Testis (tissue), 3 donors: ENCODE measurements around the gene KIT. TPM values are rescaled to one million over a fixed set of nuclear protein-coding genes. Genes with fewer than 3 reads are reported as not detected.

Source experiments
- DNase-seq: peaks from one replicate; pipeline ENCODE4 v3.0.0-alpha.2; 2019
- H3K27ac ChIP-seq, 2 donors: fragments of 200-600 bp; sonication (generic); one replicate each; pipeline ENCODE4 v1.5.1; 2019
- H3K27me3 ChIP-seq: fragments of 200-600 bp; sonication (generic); one replicate; pipeline ENCODE4 v1.5.1; 2019
- H3K36me3 ChIP-seq: fragments of 200-600 bp; sonication (generic); one replicate; pipeline ENCODE4 v1.5.1; 2017; ENCODE audit warnings: low read depth; ENCODE audit errors: missing control alignments
- H3K4me1 ChIP-seq: fragments of 200-600 bp; sonication (generic); one replicate; pipeline ENCODE4 v1.5.1; 2019
- H3K4me3 ChIP-seq, 2 donors: fragments of 200-600 bp; sonication (generic); one replicate each; pipeline ENCODE4 v1.5.1; 2017 to 2019
- H3K9me3 ChIP-seq: fragments of 200-600 bp; sonication (generic); one replicate; pipeline ENCODE4 v1.5.1; 2017
- CTCF ChIP-seq, 3 experiments: fragments of 450-650 bp in 2 of 3; fragments of 200-600 bp in 1 of 3; sonication (generic) in 1 of 3; IDR thresholded peaks; one replicate each; pipeline ENCODE4 v1.5.1; 2016 to 2019; ENCODE audit warnings: antibody characterized with exemption in 3 of 3, mild to moderate bottlenecking in 2 of 3, moderate library complexity in 1 of 3
- POLR2A ChIP-seq: fragments of 450-650 bp; IDR thresholded peaks from one replicate; pipeline ENCODE4 v1.6.1; 2017; ENCODE audit warnings: antibody characterized with exemption, mild to moderate bottlenecking, moderate library complexity
- WGBS, 2 donors: methylation state at CpG; one replicate each; pipeline ENCODE4 v1.1.5; 2018; 5-methylcytosine and 5-hydroxymethylcytosine counted together
- intact Hi-C: fragments of 100-400 bp; cut with DNase I; formaldehyde crosslinking; loops from one replicate; pipeline ENCODE4 v1.15.1; 2023; ENCODE audit warnings: low total_unique reads
- polyA plus RNA-seq: library from polyadenylated mRNA; stranded (reverse); fragments of 350-450 nt; fragmentation: Illumina TruSeq; extraction: RNeasy Lipid Tissue Mini Kit (QIAGEN cat#74804); gene quantifications from one replicate; pipeline ENCODE4 v1.2.3, GENCODE V29; 2014; ENCODE audit warnings: low read depth, low replicate concordance; ENCODE audit not compliant: insufficient read depth
- total RNA-seq, 2 donors: library from RNA; depleted of rRNA; stranded (reverse); fragments of >200 nt; gene quantifications; one replicate each; pipeline ENCODE4 v1.2.3, GENCODE V29; 2016

KIT gene
- total and polyA plus RNA-seq, 3 donors from 2014 or later: 10.6 to 15.2 (median 10.7) TPM

GRCh38 chr4:54696649-54697048 lies 38.9 kb downstream of the KIT start:
- Histone ChIP-seq H3K27me3 (no peaks in the 10 kb centered on the region), H3K9me3 (no peaks in the 10 kb centered on the region), H3K4me3 (no peak overlapping the region), H3K4me1 (no peaks in the 10 kb centered on the region), H3K36me3 (no peaks in the 10 kb centered on the region), H3K27ac (no peak overlapping the region)
- intact Hi-C loops: no loop called here
- DNase-seq: no peak
- TF ChIP-seq CTCF (IDR thresholded peaks at IDR 0.05) (no peak), POLR2A (no peak)
- 95 to 97% methylated on average over 5 of the region's 5 CpGs for WGBS, 2 donors

GRCh38 chr4:54700986-54701385 lies 43.2 kb downstream of the KIT start:
- DNase-seq: no peak
- no peaks in the 10 kb centered on the region for H3K4me1 ChIP-seq
- no peaks in the 10 kb centered on the region for H3K9me3 ChIP-seq
- whole genome bisulfite sequencing, 2 donors: 27 to 29% methylated on average over 2 of the region's 2 CpGs
- TF ChIP-seq CTCF (IDR thresholded peaks at IDR 0.05): no peak
- no peak for TF ChIP-seq POLR2A
- intact Hi-C loops: no loop called here
- H3K27me3 ChIP-seq: no peaks in the 10 kb centered on the region
- H3K36me3 ChIP-seq: no peaks in the 10 kb centered on the region
- no peak overlapping the region for H3K27ac ChIP-seq
- H3K4me3 ChIP-seq: no peak overlapping the region

GRCh38 chr4:54703182-54703581 lies 45.4 kb downstream of the KIT start:
- intact Hi-C loops: no loop called here
- no peaks in the 10 kb centered on the region for H3K4me1 ChIP-seq
- DNase-seq: no peak
- TF ChIP-seq CTCF (IDR thresholded peaks at IDR 0.05): no peak
- 92 to 96% methylated on average over 4 of the region's 4 CpGs for WGBS, 2 donors
- no peak overlapping the region for H3K27ac ChIP-seq
- H3K36me3 ChIP-seq: no peaks in the 10 kb centered on the region
- H3K27me3 ChIP-seq: no peaks in the 10 kb centered on the region
- no peaks in the 10 kb centered on the region for H3K9me3 ChIP-seq
- H3K4me3 ChIP-seq: no peak overlapping the region

GRCh38 chr4:54707406-54707805 lies 49.6 kb downstream of the KIT start:
- Histone ChIP-seq H3K27me3 (no peaks in the 10 kb centered on the region), H3K36me3 (no peaks in the 10 kb centered on the region), H3K4me3 (no peak overlapping the region), H3K9me3 (no peaks in the 10 kb centered on the region), H3K4me1 (no peaks in the 10 kb centered on the region), H3K27ac (no peak overlapping the region)
- WGBS, 2 donors: 72 to 84% methylated on average over 3 of the region's 3 CpGs
- DNase-seq: no peak
- TF ChIP-seq CTCF (IDR thresholded peaks at IDR 0.05) (no peak), POLR2A (no peak)
- intact Hi-C loops: no loop called here

- WGBS, 2 donors: 78 to 86% methylated on average over 15 to 20 of the region's 20 CpGs
- no peaks in the 10 kb centered on the region for H3K27me3 ChIP-seq
- intact Hi-C loops: no loop called here
- H3K9me3 ChIP-seq: no peaks in the 10 kb centered on the region
- no peak for DNase-seq
- no peaks in the 10 kb centered on the region for H3K36me3 ChIP-seq
- H3K4me1 ChIP-seq: no peaks in the 10 kb centered on the region
- H3K4me3 ChIP-seq: no peak overlapping the region
- no peak overlapping the region for H3K27ac ChIP-seq
- TF ChIP-seq CTCF (IDR thresholded peaks at IDR 0.05): no peak
- no peak for TF ChIP-seq POLR2A
Observed at GRCh38 chr4:54708339-54709279, 50.9 kb downstream of the KIT start.
